IMR-90 (cell line): ENCODE measurements around the gene DGLUCY. TPM values are rescaled to one million over a fixed set of nuclear protein-coding genes. Genes with fewer than 3 reads are reported as not detected.

Experiments
- ATAC-seq: fragments of 200-7000 bp; cut with Tn5 transposase; 2 replicates; pipeline ENCODE4 v1.9.1; 2020; ENCODE audit warnings: low read depth, mild to moderate bottlenecking, moderate library complexity
- BruUV-seq: library from RNA; stranded (reverse); fragments of 400-500 nt; replicated peaks from 2 replicates; lab custom pipeline; 2021; lab: Mats Ljungman, UMichigan
- CTCF ChIA-PET: fragments of 300-600 bp; formaldehyde crosslinking; extraction: SDS; loops from one replicate; lab custom pipeline; 2021; ENCODE audit warnings: antibody characterized with exemption; lab: Yijun Ruan, JAX
- POLR2A ChIA-PET: fragments of 300-600 bp; sonication (Branson Sonifier 250); formaldehyde crosslinking; loops from one replicate; lab custom pipeline; 2022; ENCODE audit warnings: antibody characterized with exemption; ENCODE audit not compliant: unreplicated experiment; lab: Charles Lee
- DNase-seq: peaks from one replicate; pipeline ENCODE4 v3.0.0; 2013
- H2AFZ ChIP-seq: replicated peaks from 2 replicates; pipeline ENCODE3; 2013; ENCODE audit warnings: low read length, mild to moderate bottlenecking; ENCODE audit not compliant: poor library complexity
- H2AK5ac ChIP-seq: 2 replicates; pipeline ENCODE4 v1.6.1; 2013; ENCODE audit warnings: low read depth, low read length, inconsistent platforms
- H2AK9ac ChIP-seq: replicated peaks from 2 replicates; pipeline ENCODE3; 2013; ENCODE audit warnings: mild to moderate bottlenecking, low read depth, low read length, moderate library complexity; ENCODE audit not compliant: poor library complexity
- H2BK120ac ChIP-seq: 2 replicates; pipeline ENCODE4 v1.6.1; 2013; ENCODE audit warnings: low read depth, low read length, inconsistent platforms
- H2BK15ac ChIP-seq: 3 replicates; pipeline ENCODE4 v1.6.1; 2013; ENCODE audit warnings: low read depth, low read length, inconsistent platforms
- H2BK20ac ChIP-seq: 2 replicates; pipeline ENCODE4 v1.6.1; 2013; ENCODE audit warnings: low read depth, mild to moderate bottlenecking, inconsistent platforms, low read length, moderate library complexity
- H2BK5ac ChIP-seq: 2 replicates; pipeline ENCODE4 v1.6.1; 2013; ENCODE audit warnings: mild to moderate bottlenecking, low read depth, low read length, inconsistent platforms; ENCODE audit not compliant: poor library complexity, severe bottlenecking
- H3K14ac ChIP-seq: replicated peaks from 2 replicates; pipeline ENCODE4 v1.6.1; 2013; ENCODE audit warnings: low read depth, low read length, inconsistent platforms
- H3K18ac ChIP-seq: 2 replicates; pipeline ENCODE4 v1.6.1; 2013; ENCODE audit warnings: low read depth, low read length, control low read depth
- H3K23ac ChIP-seq: 2 replicates; pipeline ENCODE4 v1.6.1; 2013; ENCODE audit warnings: low read depth, low read length, inconsistent platforms
- H3K27ac ChIP-seq: 2 replicates; pipeline ENCODE4 v1.5.1; 2013; ENCODE audit warnings: mild to moderate bottlenecking, control low read depth, low read length; ENCODE audit not compliant: insufficient read depth
- H3K27me3 ChIP-seq: 2 replicates; pipeline ENCODE4 v1.6.1; 2013; ENCODE audit warnings: low read length; ENCODE audit not compliant: control insufficient read depth, insufficient read depth
- H3K36me3 ChIP-seq: 2 replicates; pipeline ENCODE4 v1.6.1; 2013; ENCODE audit warnings: low read length, mixed read lengths; ENCODE audit not compliant: control insufficient read depth, insufficient read depth
- H3K4ac ChIP-seq: 2 replicates; pipeline ENCODE4 v1.6.1; 2013; ENCODE audit warnings: low read depth, low read length, inconsistent platforms
- H3K4me1 ChIP-seq: 2 replicates; pipeline ENCODE4 v1.6.1; 2013; ENCODE audit warnings: low read length, mixed read lengths; ENCODE audit not compliant: control insufficient read depth, insufficient read depth
- H3K4me2 ChIP-seq: 2 replicates; pipeline ENCODE4 v1.6.1; 2013; ENCODE audit warnings: low read depth, mild to moderate bottlenecking, control low read depth, low read length, moderate library complexity
- H3K4me3 ChIP-seq: 2 replicates; pipeline ENCODE4 v1.5.1; 2013; ENCODE audit warnings: low read depth, mild to moderate bottlenecking, control low read depth, low read length, moderate library complexity; ENCODE audit not compliant: insufficient read depth
- H3K56ac ChIP-seq: 2 replicates; pipeline ENCODE4 v1.6.1; 2013; ENCODE audit warnings: low read length, inconsistent platforms; ENCODE audit not compliant: insufficient read depth; ENCODE audit errors: extremely low read depth
- H3K79me1 ChIP-seq, 2 experiments: 2 replicates each; pipeline ENCODE4 v1.6.1; 2013; ENCODE audit warnings: low read length in 2 of 2, inconsistent platforms in 1 of 2, low read depth in 1 of 2
- H3K9ac ChIP-seq: 2 replicates; pipeline ENCODE4 v1.6.1; 2013; ENCODE audit warnings: low read depth, low read length, control low read depth
- H3K9me1 ChIP-seq: 2 replicates; pipeline ENCODE4 v1.6.1; 2013; ENCODE audit warnings: low read length, inconsistent platforms; ENCODE audit not compliant: insufficient read depth
- H3K9me3 ChIP-seq: 2 replicates; pipeline ENCODE4 v1.6.1; 2013; ENCODE audit warnings: low read length; ENCODE audit not compliant: control insufficient read depth, insufficient read depth
- H4K20me1 ChIP-seq: 2 replicates; pipeline ENCODE4 v1.6.1; 2013; ENCODE audit warnings: low read length, inconsistent platforms; ENCODE audit not compliant: insufficient read depth
- H4K5ac ChIP-seq: 2 replicates; pipeline ENCODE4 v1.6.1; 2013; ENCODE audit warnings: mild to moderate bottlenecking, low read depth, low read length, control low read depth
- H4K8ac ChIP-seq, 2 experiments: 2 replicates each; pipeline ENCODE4 v1.6.1; 2013; ENCODE audit warnings: low read depth in 2 of 2, low read length in 2 of 2, control low read depth in 1 of 2, inconsistent platforms in 1 of 2
- H4K91ac ChIP-seq: 2 replicates; pipeline ENCODE4 v1.6.1; 2013; ENCODE audit warnings: low read depth, low read length, inconsistent platforms; ENCODE audit not compliant: insufficient read depth
- CEBPB ChIP-seq: IDR thresholded peaks from 2 replicates; pipeline ENCODE4 v1.6.1; 2012; ENCODE audit warnings: low read depth, low read length, improper control_type of control experiment
- CHD1 ChIP-seq: IDR thresholded peaks from 2 replicates; pipeline ENCODE4 v1.6.1; 2012; ENCODE audit warnings: low read depth, low read length, improper control_type of control experiment
- CTCF ChIP-seq: conservative IDR thresholded peaks from 2 replicates; pipeline ENCODE4 v1.5.1; 2012; ENCODE audit warnings: mild to moderate bottlenecking, low read depth, low read length, improper control_type of control experiment
- FOS ChIP-seq: fragments of 150-350 bp; IDR thresholded peaks from 2 replicates; pipeline ENCODE4 v1.6.1; 2016; ENCODE audit warnings: low read depth, low read length
- MAFK ChIP-seq: IDR thresholded peaks from 2 replicates; pipeline ENCODE4 v1.6.1; 2012; ENCODE audit warnings: low read depth, low read length, improper control_type of control experiment
- MAZ ChIP-seq: IDR thresholded peaks from 2 replicates; pipeline ENCODE4 v1.6.1; 2012; ENCODE audit warnings: low read depth, mild to moderate bottlenecking, low read length, improper control_type of control experiment, moderate library complexity, borderline replicate concordance
- MXI1 ChIP-seq: IDR thresholded peaks from 2 replicates; pipeline ENCODE4 v1.6.1; 2012; ENCODE audit warnings: low read depth, mild to moderate bottlenecking, low read length, moderate library complexity, borderline replicate concordance
- NFE2L2 ChIP-seq: fragments of 150-350 bp; IDR thresholded peaks from 2 replicates; pipeline ENCODE4 v1.6.1; 2016; ENCODE audit warnings: low read depth, mild to moderate bottlenecking, low read length
- POLR2A ChIP-seq: IDR thresholded peaks from 2 replicates; pipeline ENCODE4 v1.6.1; 2012; ENCODE audit warnings: mild to moderate bottlenecking, low read depth, low read length
- RAD21 ChIP-seq: IDR thresholded peaks from 2 replicates; pipeline ENCODE4 v1.6.1; 2012; ENCODE audit warnings: low read length, improper control_type of control experiment
- RCOR1 ChIP-seq: IDR thresholded peaks from 2 replicates; pipeline ENCODE4 v1.6.1; 2012; ENCODE audit warnings: mild to moderate bottlenecking, low read length, improper control_type of control experiment; ENCODE audit not compliant: insufficient replicate concordance
- RFX5 ChIP-seq: IDR thresholded peaks from 2 replicates; pipeline ENCODE4 v1.8.0; 2012; ENCODE audit warnings: low read depth, mild to moderate bottlenecking, low read length, moderate library complexity
- SMC3 ChIP-seq: fragments of 150-350 bp; IDR thresholded peaks from 2 replicates; pipeline ENCODE4 v1.6.1; 2016; ENCODE audit warnings: low read depth, mild to moderate bottlenecking, antibody characterized with exemption, low read length, moderate library complexity
- WGBS, 2 experiments: methylation state at CpG; one replicate each; pipeline versions ENCODE4 v1.1.5 to v1.1.7; 2013; ENCODE audit warnings: missing lambda C conversion rate in 2 of 2; ENCODE audit not compliant: insufficient read length in 1 of 2; ENCODE audit errors: extremely low coverage in 2 of 2; 5-methylcytosine and 5-hydroxymethylcytosine counted together
- dilution Hi-C: fragments of 300-500 bp; cut with HindIII; formaldehyde crosslinking; loops from one replicate; pipeline ENCODE4 v1.14.3; 2018; ENCODE audit warnings: low sequenced_read_pairs; ENCODE audit not compliant: unreplicated experiment
- in situ Hi-C: fragments of 300-500 bp; cut with MboI; formaldehyde crosslinking; loops from 3 replicates; pipeline ENCODE4 v1.14.3; 2019; ENCODE audit warnings: low sequenced_read_pairs, inconsistent platforms, mixed read lengths
- intact Hi-C: fragments of 100-400 bp; cut with micrococcal nuclease; formaldehyde crosslinking; loops from 2 replicates; pipeline ENCODE4 v1.10.0; 2022
- polyA plus RNA-seq, 3 experiments: library from polyadenylated mRNA; depleted of rRNA; stranded (reverse); fragments of >200 nt; gene quantifications; 2 replicates each; pipeline ENCODE4 v1.2.3, GENCODE V29; 2012; ENCODE audit warnings: low replicate concordance in 1 of 3
- total RNA-seq: library from RNA; depleted of rRNA; stranded (reverse); fragments of >200 nt; gene quantifications from 2 replicates; pipeline ENCODE4 v1.2.3, GENCODE V29; 2012
- TF ChIP-seq, protein P1 (sequence below): fragments of 150-350 bp; IDR thresholded peaks from 2 replicates; pipeline ENCODE4 v1.6.1; 2016; ENCODE audit warnings: low read depth, mild to moderate bottlenecking, low read length, moderate library complexity, borderline replicate concordance
- TF ChIP-seq, protein P2 (sequence below): fragments of 150-350 bp; IDR thresholded peaks from 2 replicates; pipeline ENCODE4 v1.6.1; 2017; ENCODE audit warnings: mild to moderate bottlenecking, antibody characterized with exemption, low read length, low read depth

The DGLUCY gene
- total and polyA plus RNA-seq, 2 of the 4 experiments (the other 2 are of a cell fraction), result 8.5 to 13.3 TPM

DNA sequence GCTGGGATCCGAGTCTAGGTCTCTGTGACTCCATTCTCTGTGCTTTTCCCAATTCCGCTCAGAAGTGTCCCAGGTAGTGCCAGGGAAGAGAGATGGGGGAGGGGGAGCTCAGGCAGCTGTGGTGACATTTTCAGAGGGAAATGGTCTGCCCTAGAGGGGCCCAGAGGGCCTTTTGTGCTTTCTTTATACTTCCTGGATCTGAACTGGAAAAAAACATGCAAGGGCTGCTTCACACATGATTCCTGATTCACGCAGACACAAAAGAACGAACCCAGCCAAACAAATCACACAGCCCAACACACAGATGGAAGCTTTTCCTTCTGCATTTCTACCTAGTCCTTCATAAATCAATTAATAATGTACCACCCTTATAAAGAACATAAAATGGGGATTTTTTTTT, 104.1 kb downstream of the DGLUCY start:
- in situ Hi-C loops, result no loop called here

More for the DNA sequence above, 104.1 kb downstream of the DGLUCY start:
- Histone ChIP-seq H3K4me2 (no peak overlapping the region), H2BK20ac (no peak overlapping the region), H3K36me3 (peaks cover 11% of the 10 kb centered on the region; the same call in 1 of the 2 replicates), H3K9me1 (no peaks in the 10 kb centered on the region; the same call in 1 of the 2 replicates), H3K23ac (no peak overlapping the region), H3K27ac (no peak overlapping the region), H4K91ac (no peak overlapping the region), H4K8ac (no peak overlapping the region), H4K20me1 (no peaks in the 10 kb centered on the region), H2AK5ac (no peak overlapping the region), H3K9ac (no peak overlapping the region), H3K9me3 (0 out of 2 replicates have a peak, but pooled peaks cover under 1% of the 10 kb centered on the region), H3K79me1 (no peaks in the 10 kb centered on the region), H2AFZ (no peak overlapping the region), H3K4me3 (no peak overlapping the region), H2BK15ac (no peak overlapping the region), H3K4me1 (no peaks in the 10 kb centered on the region), H4K5ac (no peak overlapping the region), H3K4ac (no peak overlapping the region), H3K27me3 (no peaks in the 10 kb centered on the region), H2BK120ac (no peak overlapping the region), H3K18ac (no peak overlapping the region), H3K14ac (no peak overlapping the region), H2AK9ac (no peak overlapping the region), H3K56ac (no peak overlapping the region), H2BK5ac (no peak overlapping the region)
- TF ChIP-seq RFX5 (no peak), POLR2A (no peak), RCOR1 (no peak), NFE2L2 (no peak), MAZ (no peak), CTCF (no peak), CHD1 (no peak), FOS (no peak), RAD21 (no peak), MXI1 (no peak), MAFK (no peak), CEBPB (no peak), SMC3 (no peak)
- TF ChIP-seq, protein P1, sequence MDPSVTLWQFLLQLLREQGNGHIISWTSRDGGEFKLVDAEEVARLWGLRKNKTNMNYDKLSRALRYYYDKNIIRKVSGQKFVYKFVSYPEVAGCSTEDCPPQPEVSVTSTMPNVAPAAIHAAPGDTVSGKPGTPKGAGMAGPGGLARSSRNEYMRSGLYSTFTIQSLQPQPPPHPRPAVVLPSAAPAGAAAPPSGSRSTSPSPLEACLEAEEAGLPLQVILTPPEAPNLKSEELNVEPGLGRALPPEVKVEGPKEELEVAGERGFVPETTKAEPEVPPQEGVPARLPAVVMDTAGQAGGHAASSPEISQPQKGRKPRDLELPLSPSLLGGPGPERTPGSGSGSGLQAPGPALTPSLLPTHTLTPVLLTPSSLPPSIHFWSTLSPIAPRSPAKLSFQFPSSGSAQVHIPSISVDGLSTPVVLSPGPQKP, result no peak
- TF ChIP-seq, protein P2, sequence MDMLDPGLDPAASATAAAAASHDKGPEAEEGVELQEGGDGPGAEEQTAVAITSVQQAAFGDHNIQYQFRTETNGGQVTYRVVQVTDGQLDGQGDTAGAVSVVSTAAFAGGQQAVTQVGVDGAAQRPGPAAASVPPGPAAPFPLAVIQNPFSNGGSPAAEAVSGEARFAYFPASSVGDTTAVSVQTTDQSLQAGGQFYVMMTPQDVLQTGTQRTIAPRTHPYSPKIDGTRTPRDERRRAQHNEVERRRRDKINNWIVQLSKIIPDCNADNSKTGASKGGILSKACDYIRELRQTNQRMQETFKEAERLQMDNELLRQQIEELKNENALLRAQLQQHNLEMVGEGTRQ, result no peak
- intact Hi-C loops (no loop called here), dilution Hi-C loops (no loop called here)
- no TSS peak for BruUV-seq
- POLR2A ChIA-PET, result no interaction called here
- CTCF ChIA-PET, result no interaction called here
- ATAC-seq, result no peak
- WGBS, 2 experiments, result 40% methylated on average over 1 of the region's 4 CpGs; no CpG with 5 or more reads in 1 of the 2 experiments
- no peak for DNase-seq
